22Rv1 (cell line): ENCODE results near the gene ASTN2.

Experiments used
- ZFX ChIP-seq: fragments of 450-650 bp; IDR thresholded peaks from 2 replicates; pipeline ENCODE4 v1.6.1; 2017; ENCODE audit warnings: antibody characterized with exemption, borderline replicate concordance
- TF ChIP-seq, protein P1 (sequence below): fragments of 450-650 bp; IDR thresholded peaks from 2 replicates; pipeline ENCODE4 v1.5.1; 2017; ENCODE audit warnings: mild to moderate bottlenecking

- no peak for TF ChIP-seq ZFX
- TF ChIP-seq, protein P1, sequence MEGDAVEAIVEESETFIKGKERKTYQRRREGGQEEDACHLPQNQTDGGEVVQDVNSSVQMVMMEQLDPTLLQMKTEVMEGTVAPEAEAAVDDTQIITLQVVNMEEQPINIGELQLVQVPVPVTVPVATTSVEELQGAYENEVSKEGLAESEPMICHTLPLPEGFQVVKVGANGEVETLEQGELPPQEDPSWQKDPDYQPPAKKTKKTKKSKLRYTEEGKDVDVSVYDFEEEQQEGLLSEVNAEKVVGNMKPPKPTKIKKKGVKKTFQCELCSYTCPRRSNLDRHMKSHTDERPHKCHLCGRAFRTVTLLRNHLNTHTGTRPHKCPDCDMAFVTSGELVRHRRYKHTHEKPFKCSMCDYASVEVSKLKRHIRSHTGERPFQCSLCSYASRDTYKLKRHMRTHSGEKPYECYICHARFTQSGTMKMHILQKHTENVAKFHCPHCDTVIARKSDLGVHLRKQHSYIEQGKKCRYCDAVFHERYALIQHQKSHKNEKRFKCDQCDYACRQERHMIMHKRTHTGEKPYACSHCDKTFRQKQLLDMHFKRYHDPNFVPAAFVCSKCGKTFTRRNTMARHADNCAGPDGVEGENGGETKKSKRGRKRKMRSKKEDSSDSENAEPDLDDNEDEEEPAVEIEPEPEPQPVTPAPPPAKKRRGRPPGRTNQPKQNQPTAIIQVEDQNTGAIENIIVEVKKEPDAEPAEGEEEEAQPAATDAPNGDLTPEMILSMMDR, result no peak
These were observed 485.2 kb downstream of the ASTN2 start for GRCh38 chr9:116929621-116930020.
